CD8-positive, alpha-beta memory T cell (primary cell): ENCODE data around the gene AGAP1. TPM values are rescaled to one million over a fixed set of nuclear protein-coding genes. Genes with fewer than 3 reads are reported as not detected.
A peak's percentile ranks its signal among the peaks of the same experiment; 100 is the strongest.

Experiments
- CTCF ChIA-PET: fragments of 350-600 bp; sonication (Branson Sonifier 250); formaldehyde crosslinking; loops from one replicate; lab custom pipeline; 2021; ENCODE audit warnings: antibody characterized with exemption; lab: Charles Lee
- POLR2A ChIA-PET: fragments of 350-600 bp; sonication (Branson Sonifier 250); formaldehyde crosslinking; loops from one replicate; lab custom pipeline; 2021; ENCODE audit warnings: antibody characterized with exemption; lab: Charles Lee
- DNase-seq, 5 donors: peaks; one replicate each; pipeline versions ENCODE4 v3.0.0 to v3.0.0-alpha.2; 2020 to 2022; ENCODE audit warnings: mixed read lengths in 1 of 5
- H3K27ac ChIP-seq: one replicate; pipeline ENCODE4 v1.7.0; 2013; ENCODE audit warnings: low read depth, mild to moderate bottlenecking, low read length, moderate library complexity
- H3K27me3 ChIP-seq: 2 replicates; pipeline ENCODE4 v1.7.0; 2013; ENCODE audit warnings: low read length, mild to moderate bottlenecking; ENCODE audit not compliant: insufficient read depth, poor library complexity, severe bottlenecking
- H3K36me3 ChIP-seq: 2 replicates; pipeline ENCODE4 v1.7.0; 2013; ENCODE audit warnings: mild to moderate bottlenecking, low read length, moderate library complexity; ENCODE audit not compliant: insufficient read depth
- H3K4me1 ChIP-seq: 2 replicates; pipeline ENCODE4 v1.7.0; 2013; ENCODE audit warnings: mild to moderate bottlenecking, low read length, moderate library complexity; ENCODE audit not compliant: insufficient read depth
- H3K4me3 ChIP-seq: 2 replicates; pipeline ENCODE4 v1.7.0; 2013; ENCODE audit warnings: mild to moderate bottlenecking, low read length
- H3K9me3 ChIP-seq: 2 replicates; pipeline ENCODE4 v1.7.0; 2013; ENCODE audit warnings: mild to moderate bottlenecking, low read length
- H3K27ac Mint-ChIP-seq, 8 donors: one replicate each; pipeline ENCODE4 v1.8.0; 2020 to 2021; ENCODE audit warnings: mixed read lengths in 8 of 8, mild to moderate bottlenecking in 6 of 8, inconsistent platforms in 3 of 8, moderate library complexity in 3 of 8
- H3K27me3 Mint-ChIP-seq, 2 donors: one replicate each; pipeline ENCODE4 v1.8.0; 2020 to 2021; ENCODE audit warnings: mixed read lengths in 2 of 2, mild to moderate bottlenecking in 1 of 2, moderate library complexity in 1 of 2
- H3K36me3 Mint-ChIP-seq, 3 donors: one replicate each; pipeline ENCODE4 v1.8.0; 2020 to 2021; ENCODE audit warnings: mixed read lengths in 3 of 3, inconsistent platforms in 1 of 3, mild to moderate bottlenecking in 1 of 3
- H3K4me1 Mint-ChIP-seq, 3 donors: one replicate each; pipeline ENCODE4 v1.8.0; 2020 to 2021; ENCODE audit warnings: mixed read lengths in 3 of 3, inconsistent platforms in 1 of 3, mild to moderate bottlenecking in 1 of 3
- H3K4me3 Mint-ChIP-seq, 7 donors: one replicate each; pipeline ENCODE4 v1.8.0; 2020 to 2021; ENCODE audit warnings: mixed read lengths in 7 of 7, mild to moderate bottlenecking in 6 of 7, moderate library complexity in 4 of 7, inconsistent platforms in 2 of 7
- H3K9me3 Mint-ChIP-seq, 5 donors: one replicate each; pipeline ENCODE4 v1.8.0; 2020 to 2022; ENCODE audit warnings: mixed read lengths in 5 of 5, mild to moderate bottlenecking in 3 of 5, moderate library complexity in 2 of 5, inconsistent platforms in 1 of 5
- polyA plus RNA-seq: library from polyadenylated mRNA; unstranded; fragments of 300-500 nt; fragmentation: Illumina TruSeq; gene quantifications from one replicate; pipeline ENCODE4 v1.2.3, GENCODE V29; 2021
- total RNA-seq, 2 experiments: library from RNA; stranded (reverse); gene quantifications; one replicate each; pipeline ENCODE4 v1.2.3, GENCODE V29; 2021

AGAP1 gene
- total and polyA plus RNA-seq, 3 experiments from 2014 or later: 1.2 to 3.3 (median 2.7) TPM

DNA sequence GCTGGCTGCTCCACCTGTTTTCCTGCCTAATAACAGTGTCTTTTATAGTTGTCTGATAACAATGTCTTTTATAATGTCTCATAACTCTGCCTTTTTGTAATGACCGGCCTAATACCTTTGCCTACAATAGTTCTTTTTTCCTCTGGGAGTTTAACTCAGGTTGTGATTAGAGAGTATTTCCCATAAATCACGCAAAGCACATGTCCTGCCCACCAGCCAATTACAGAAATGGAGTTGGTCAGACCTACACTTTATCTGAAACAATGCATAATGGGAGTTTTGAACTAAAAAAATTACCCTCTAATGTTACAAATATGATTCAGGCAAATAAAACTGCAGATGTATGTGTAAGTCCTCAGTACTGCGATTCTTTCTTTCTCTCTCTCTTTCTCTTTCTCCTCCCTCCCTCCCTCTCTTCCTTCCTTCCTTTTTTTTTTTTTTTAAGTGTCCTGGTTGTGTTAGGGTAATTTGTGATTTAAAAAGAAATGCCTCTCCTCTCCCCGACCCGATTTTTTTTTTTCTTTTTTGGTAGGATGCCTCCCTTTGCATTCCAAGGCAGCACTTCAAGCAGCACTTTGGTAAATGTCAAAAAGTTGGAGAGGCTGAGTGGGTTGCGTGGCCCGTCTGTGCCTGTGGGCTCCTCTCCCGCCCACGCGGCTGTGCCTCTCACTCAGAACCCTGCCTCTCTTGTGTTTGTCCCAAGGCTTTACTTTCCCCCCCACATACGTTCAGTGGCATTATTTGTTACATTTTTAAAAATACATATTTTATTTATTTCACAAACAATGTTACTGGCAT lies 147.3 kb downstream of the AGAP1 start:
- CTCF ChIA-PET: no interaction called here
- H3K4me1 Mint-ChIP-seq: peaks cover 15 to 30% (median 28%) of the 10 kb centered on the region in 3 donors

GRCh38 chr2:235641956-235642355 lies 148.1 kb downstream of the AGAP1 start:
- H3K36me3 ChIP-seq: no peaks in the 10 kb centered on the region
- no peak overlapping the region for H3K4me3 ChIP-seq
- H3K4me3 Mint-ChIP-seq: peak overlapping the region in 1 of 7 donors; percentile 3
- no peak overlapping the region for H3K27ac ChIP-seq
- H3K27me3 ChIP-seq: no peaks in the 10 kb centered on the region
- ChIA-PET CTCF (no interaction called here), POLR2A (no interaction called here)
- no peaks in the 10 kb centered on the region for H3K4me1 ChIP-seq
- no peaks in the 10 kb centered on the region for H3K9me3 ChIP-seq
- H3K27me3 Mint-ChIP-seq: peaks cover 4 to 22% of the 10 kb centered on the region in 2 donors
- peaks cover 15 to 30% (median 28%) of the 10 kb centered on the region in 3 donors for H3K4me1 Mint-ChIP-seq
- H3K9me3 Mint-ChIP-seq: no peaks in the 10 kb centered on the region
- H3K36me3 Mint-ChIP-seq: no peaks in the 10 kb centered on the region
- no peak for DNase-seq
- peak overlapping the region in 4 of 8 donors; percentile 5 to 79 (median 7) for H3K27ac Mint-ChIP-seq

More for the DNA sequence above, 147.3 kb downstream of the AGAP1 start:
- Histone ChIP-seq H3K27ac (no peak overlapping the region), H3K27me3 (no peaks in the 10 kb centered on the region), H3K36me3 (no peaks in the 10 kb centered on the region), H3K4me3 (no peak overlapping the region), H3K9me3 (no peaks in the 10 kb centered on the region), H3K4me1 (no peaks in the 10 kb centered on the region)
- Mint-ChIP-seq H3K4me3 (peak overlapping the region in 4 of 7 donors; percentile 39 to 73 (median 55)), H3K27me3 (peaks cover 4 to 22% of the 10 kb centered on the region in 2 donors), H3K36me3 (no peaks in the 10 kb centered on the region), H3K9me3 (no peaks in the 10 kb centered on the region), H3K27ac (peak overlapping the region in 6 of 8 donors; percentile 70 to 97 (median 85))
- DNase-seq: no peak
- POLR2A ChIA-PET: no interaction called here

GRCh38 chr2:235642446-235643098 lies 148.7 kb downstream of the AGAP1 start:
- ChIA-PET CTCF (no interaction called here), POLR2A (no interaction called here)
- Histone ChIP-seq H3K27ac (no peak overlapping the region), H3K4me3 (no peak overlapping the region), H3K36me3 (no peaks in the 10 kb centered on the region), H3K27me3 (no peaks in the 10 kb centered on the region), H3K4me1 (no peaks in the 10 kb centered on the region), H3K9me3 (no peaks in the 10 kb centered on the region)
- Mint-ChIP-seq H3K9me3 (no peaks in the 10 kb centered on the region), H3K36me3 (no peaks in the 10 kb centered on the region), H3K27me3 (peaks cover 4 to 22% of the 10 kb centered on the region in 2 donors), H3K4me3 (no peak overlapping the region), H3K27ac (no peak overlapping the region), H3K4me1 (peaks cover 15 to 30% (median 28%) of the 10 kb centered on the region in 3 donors)
- no peak for DNase-seq

DNA sequence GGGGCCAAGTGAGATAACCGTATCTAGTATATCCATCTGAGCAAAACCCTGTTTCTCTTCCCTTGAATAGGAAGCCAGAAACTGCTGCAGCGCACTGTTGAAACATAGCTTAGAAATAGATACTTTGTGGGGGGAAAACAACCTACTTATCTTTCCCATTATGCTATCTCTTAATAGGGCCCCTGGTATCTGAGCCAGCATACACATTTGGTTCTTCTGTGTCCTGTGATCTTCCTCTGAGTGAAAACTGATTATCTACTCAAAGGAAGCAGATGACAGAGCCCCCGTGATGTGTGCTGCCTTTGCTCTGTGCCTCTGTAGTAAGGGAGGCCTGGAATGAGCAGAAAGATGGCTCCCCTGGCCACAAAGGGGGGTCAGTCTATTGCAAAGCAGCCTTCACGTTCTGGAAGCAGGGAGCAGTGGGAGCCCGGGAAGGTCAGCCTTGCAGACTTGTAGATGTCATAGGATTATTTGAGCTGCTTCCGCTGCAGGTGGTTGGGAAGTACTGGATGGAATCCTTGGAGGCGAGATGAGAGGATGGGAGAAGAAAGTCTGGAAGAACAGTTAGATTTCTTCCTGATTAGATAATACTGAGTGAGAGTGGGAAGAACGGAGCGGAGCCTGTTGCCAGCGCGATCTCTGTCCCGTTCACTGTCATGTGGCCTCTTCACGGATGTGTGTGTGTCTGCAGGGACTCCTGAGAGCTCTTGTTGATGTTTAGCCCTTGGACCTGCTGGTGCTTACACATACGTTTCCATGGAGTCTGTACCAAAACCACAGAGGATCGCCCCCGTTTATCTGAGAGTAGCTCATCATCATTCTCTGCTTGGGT lies 150.1 kb downstream of the AGAP1 start:
- Mint-ChIP-seq H3K9me3 (no peaks in the 10 kb centered on the region), H3K27me3 (peaks cover 4 to 19% of the 10 kb centered on the region in 2 donors), H3K4me3 (no peak overlapping the region), H3K36me3 (no peaks in the 10 kb centered on the region), H3K27ac (peak overlapping the region in 2 of 8 donors; percentile 35 to 63), H3K4me1 (peaks cover 13 to 28% (median 28%) of the 10 kb centered on the region in 3 donors)
- Histone ChIP-seq H3K36me3 (no peaks in the 10 kb centered on the region), H3K4me3 (no peak overlapping the region), H3K4me1 (no peaks in the 10 kb centered on the region), H3K27ac (no peak overlapping the region), H3K27me3 (no peaks in the 10 kb centered on the region), H3K9me3 (no peaks in the 10 kb centered on the region)
- POLR2A ChIA-PET: no interaction called here
- CTCF ChIA-PET: no interaction called here
- no peak for DNase-seq

GRCh38 chr2:235647264-235647663 lies 153.4 kb downstream of the AGAP1 start:
- Mint-ChIP-seq H3K9me3 (peaks cover 0 to 2% (median 0%) of the 10 kb centered on the region in 5 donors), H3K36me3 (no peaks in the 10 kb centered on the region), H3K27ac (no peak overlapping the region), H3K4me1 (peaks cover 5 to 17% (median 10%) of the 10 kb centered on the region in 3 donors), H3K27me3 (peaks cover 0 to 19% of the 10 kb centered on the region in 2 donors), H3K4me3 (no peak overlapping the region)
- POLR2A ChIA-PET: no interaction called here
- CTCF ChIA-PET: no interaction called here
- H3K36me3 ChIP-seq: no peaks in the 10 kb centered on the region
- no peaks in the 10 kb centered on the region for H3K4me1 ChIP-seq
- H3K4me3 ChIP-seq: no peak overlapping the region
- no peak overlapping the region for H3K27ac ChIP-seq
- no peak for DNase-seq
- H3K9me3 ChIP-seq: no peaks in the 10 kb centered on the region
- no peaks in the 10 kb centered on the region for H3K27me3 ChIP-seq

DNA sequence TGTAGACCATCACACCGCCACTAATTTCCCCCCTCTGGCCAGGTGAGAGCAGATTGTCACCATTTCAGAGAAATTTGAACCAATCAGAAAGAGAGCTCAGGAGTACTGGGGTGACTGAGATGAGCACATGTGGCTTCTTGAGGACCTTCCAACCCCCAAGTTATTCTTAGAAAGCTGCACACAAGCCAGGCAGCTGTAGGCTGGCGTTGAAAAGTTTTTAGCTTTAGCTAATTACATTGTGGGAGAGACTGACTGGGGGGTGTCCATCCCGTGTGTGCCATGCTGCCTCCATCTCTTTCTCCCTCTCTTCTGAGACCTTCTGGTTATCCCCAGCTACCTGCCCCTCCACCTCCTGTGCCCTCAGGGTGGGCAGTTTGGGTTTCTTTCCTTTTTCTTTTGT lies 154.0 kb downstream of the AGAP1 start:
- H3K27me3 Mint-ChIP-seq: peaks cover 0 to 13% of the 10 kb centered on the region in 2 donors
- no peak overlapping the region for H3K4me3 Mint-ChIP-seq
- H3K4me1 ChIP-seq: no peaks in the 10 kb centered on the region
- H3K9me3 ChIP-seq: no peaks in the 10 kb centered on the region
- H3K9me3 Mint-ChIP-seq: peaks cover 0 to 2% (median 0%) of the 10 kb centered on the region in 5 donors
- H3K36me3 ChIP-seq: no peaks in the 10 kb centered on the region
- no peaks in the 10 kb centered on the region for H3K27me3 ChIP-seq
- no peak overlapping the region for H3K27ac Mint-ChIP-seq
- ChIA-PET POLR2A (no interaction called here), CTCF (no interaction called here)
- no peak overlapping the region for H3K27ac ChIP-seq
- peaks cover 5 to 17% (median 6%) of the 10 kb centered on the region in 3 donors for H3K4me1 Mint-ChIP-seq
- H3K4me3 ChIP-seq: no peak overlapping the region
- no peaks in the 10 kb centered on the region for H3K36me3 Mint-ChIP-seq
- DNase-seq: no peak

GRCh38 chr2:235649418-235649817 lies 155.6 kb downstream of the AGAP1 start:
- Mint-ChIP-seq H3K9me3 (peaks cover 0 to 2% (median 0%) of the 10 kb centered on the region in 5 donors), H3K36me3 (no peaks in the 10 kb centered on the region)

More at GRCh38 chr2:235649418-235649817, 155.6 kb downstream of the AGAP1 start:
- H3K4me1 Mint-ChIP-seq: peaks cover 5 to 17% (median 6%) of the 10 kb centered on the region in 3 donors
- no peak overlapping the region for H3K27ac Mint-ChIP-seq
- Histone ChIP-seq H3K4me3 (no peak overlapping the region), H3K4me1 (no peaks in the 10 kb centered on the region), H3K36me3 (no peaks in the 10 kb centered on the region), H3K27ac (no peak overlapping the region), H3K9me3 (no peaks in the 10 kb centered on the region), H3K27me3 (no peaks in the 10 kb centered on the region)
- H3K4me3 Mint-ChIP-seq: no peak overlapping the region
- peaks cover 0 to 13% of the 10 kb centered on the region in 2 donors for H3K27me3 Mint-ChIP-seq
- ChIA-PET CTCF (no interaction called here), POLR2A (no interaction called here)
- no peak for DNase-seq
